Measurements from ENCODE around the gene CLEC4D.
"Not testable (repeated sequence)": the region's sequence is repeated elsewhere in the genome, so short reads cannot be mapped to it uniquely, and the experiment has no call there.

Gene CLEC4D

DNA sequence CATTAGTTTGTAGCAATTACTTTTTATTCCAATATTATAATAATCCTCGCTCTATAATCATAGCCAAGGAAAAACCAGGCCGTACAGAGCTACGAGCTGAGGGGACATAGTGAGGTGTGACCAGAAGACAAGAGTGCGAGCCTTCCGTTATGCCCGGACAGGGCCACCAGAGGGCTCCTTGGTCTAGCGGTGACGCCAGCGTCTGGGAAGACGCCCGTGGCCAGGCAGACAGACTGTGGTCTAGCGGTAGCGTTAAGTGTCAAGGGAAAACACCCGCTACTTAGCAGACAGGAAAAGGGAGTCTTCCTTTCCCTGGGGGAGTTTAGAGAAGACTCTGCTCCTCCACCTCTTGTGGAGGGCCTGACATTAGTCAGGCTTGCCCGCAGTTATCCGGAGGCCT lies 24.5 kb downstream of the CLEC4D start:
- DNase-seq (ENCODE audit: low read depth) = not testable (repeated sequence)

DNA sequence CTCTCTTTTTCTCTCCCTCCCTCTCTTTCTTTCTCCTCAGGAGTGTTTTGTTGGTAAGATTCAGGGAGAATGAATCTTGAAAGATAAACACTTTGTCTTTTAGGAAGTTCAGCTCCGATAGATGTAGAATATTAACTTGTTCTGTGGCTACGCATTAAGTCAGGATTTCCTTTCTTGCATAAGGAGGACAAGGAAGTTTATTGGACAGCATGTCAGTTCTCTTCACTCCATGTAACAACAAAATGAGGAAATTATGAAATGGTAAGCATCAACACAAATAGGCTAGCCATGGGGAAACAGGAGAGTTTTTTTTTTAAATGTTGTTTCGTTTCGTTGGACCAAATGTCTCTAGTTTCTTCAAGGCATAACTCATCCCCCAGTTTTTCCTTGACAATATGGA lies 27.5 kb downstream of the CLEC4D start, which contains the start of gene CLEC4E:
Gene CLEC4E (minus strand): TSS at position 75 of the 400 bp plus-strand sequence. CDS start 108 bp downstream, outside the sequence.
- not testable (repeated sequence) for DNase-seq (ENCODE audit: low read depth)

DNA sequence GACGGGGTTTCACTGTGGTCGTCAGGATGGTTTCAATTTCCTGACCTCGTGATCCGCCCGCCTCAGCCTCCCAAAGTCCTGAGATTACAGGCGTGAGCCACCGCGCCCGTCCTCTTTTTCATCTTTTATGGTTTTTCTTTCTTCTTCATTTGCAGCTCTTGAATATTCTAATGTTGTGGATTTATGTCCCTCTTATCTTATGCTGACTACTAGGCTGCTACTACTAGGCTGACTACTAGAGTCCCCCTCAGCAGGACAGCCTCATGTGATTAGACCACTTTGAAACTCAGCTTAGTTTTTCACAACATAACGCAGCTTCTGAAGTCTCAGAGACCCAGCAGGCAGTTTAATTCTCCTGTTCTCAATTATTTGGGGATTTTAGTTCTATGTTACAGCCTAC lies 28.3 kb downstream of the CLEC4D start:
- no peak for DNase-seq (ENCODE audit: low read depth)

DNA sequence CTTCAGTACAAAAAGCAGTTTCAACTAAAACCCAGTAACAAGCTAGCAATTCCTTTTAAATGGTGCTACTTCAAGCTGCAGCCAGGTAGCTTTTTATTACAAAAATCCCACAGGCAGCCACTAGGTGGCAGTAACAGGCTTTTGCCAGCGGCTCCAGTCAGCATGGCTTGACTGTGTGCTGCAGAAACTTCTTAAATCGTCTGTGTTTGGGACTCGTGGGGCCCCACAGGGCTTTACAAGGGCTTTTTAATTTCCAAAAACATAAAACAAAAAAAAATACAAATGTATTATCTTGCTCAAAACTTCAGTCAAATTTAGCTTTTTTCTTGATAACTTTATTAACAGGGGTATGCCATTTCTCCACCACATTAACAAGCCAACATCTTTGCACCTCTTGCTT lies 31.0 kb downstream of the CLEC4D start:
- peak; percentile 26 for DNase-seq (ENCODE audit: low read depth)

DNA sequence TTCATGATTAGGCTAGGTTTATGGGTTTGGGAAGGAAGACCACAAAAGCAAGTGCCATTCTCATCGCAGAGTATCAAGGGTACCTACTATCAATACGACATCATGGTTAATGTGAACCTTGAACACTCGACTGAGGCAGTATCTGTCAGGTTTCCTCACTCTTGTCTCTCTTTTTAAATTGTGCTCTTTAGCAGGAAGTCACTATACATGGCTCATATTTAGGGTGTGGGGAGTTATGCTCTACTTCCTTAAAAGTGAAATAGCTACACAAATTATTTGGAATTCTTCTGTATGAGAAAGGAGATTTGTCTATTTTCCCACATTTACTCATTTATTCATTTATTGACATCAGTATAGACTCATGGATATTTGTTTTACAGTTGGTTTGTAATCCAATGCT lies 33.3 kb downstream of the CLEC4D start:
- DNase-seq (ENCODE audit: low read depth) = no peak

DNA sequence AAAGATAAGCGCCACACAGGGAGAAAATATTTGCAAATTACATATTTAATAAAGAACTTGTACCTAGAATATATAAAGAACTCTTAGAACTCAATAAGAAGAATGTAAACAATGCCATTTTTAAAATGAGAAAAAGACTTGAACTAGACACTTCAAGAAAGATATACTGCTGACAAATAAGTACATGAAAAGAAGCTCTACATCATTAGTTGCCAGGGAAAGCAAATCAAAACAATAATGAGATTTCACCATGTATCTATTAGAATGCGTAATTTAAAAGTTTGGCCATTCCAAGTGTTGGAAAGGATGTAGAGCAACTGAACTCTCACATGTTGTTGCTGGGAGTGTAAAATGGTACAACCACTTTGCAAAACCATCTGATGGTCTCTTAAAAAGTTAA lies 34.3 kb downstream of the CLEC4D start:
- DNase-seq (ENCODE audit: low read depth) = no peak

DNA sequence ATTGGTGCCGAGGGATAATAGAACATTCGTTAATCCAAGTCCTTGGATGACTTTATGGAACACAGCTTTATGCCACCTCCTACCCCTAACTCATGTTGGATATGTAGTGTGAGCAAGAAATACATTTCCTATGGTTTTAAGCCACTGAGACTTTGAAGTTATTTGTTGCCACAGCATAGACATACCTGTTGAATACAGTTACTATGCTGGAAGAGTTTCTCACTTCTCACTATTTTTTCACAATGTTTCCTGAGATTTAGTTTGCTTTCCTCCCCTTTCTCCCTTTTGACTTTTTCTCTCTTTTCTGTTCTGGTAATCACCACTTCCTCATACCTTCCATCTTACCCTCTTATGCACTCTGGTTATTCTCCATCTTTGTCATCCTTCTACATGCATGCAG lies 34.9 kb downstream of the CLEC4D start:
- DNase-seq (ENCODE audit: low read depth) = no peak

DNA sequence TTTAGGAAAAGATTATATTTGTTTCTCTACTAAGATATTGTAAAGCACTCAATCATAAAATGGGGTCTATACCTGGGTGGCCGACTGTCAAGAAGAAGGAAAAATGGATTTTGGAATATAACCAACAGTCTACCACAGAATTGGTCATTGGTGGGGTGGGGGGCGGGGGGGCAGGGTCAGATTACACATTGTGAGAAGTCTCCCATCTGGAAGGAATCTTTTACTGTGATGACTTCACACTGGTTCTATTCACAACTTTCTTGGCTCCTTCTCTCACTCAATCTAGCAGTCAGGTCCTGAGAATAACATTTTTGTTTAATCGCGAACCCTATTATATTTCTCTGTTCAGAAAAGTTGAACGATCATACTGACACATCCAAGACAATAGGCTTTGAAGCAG lies 36.1 kb downstream of the CLEC4D start:
- no peak for DNase-seq (ENCODE audit: low read depth)

DNA sequence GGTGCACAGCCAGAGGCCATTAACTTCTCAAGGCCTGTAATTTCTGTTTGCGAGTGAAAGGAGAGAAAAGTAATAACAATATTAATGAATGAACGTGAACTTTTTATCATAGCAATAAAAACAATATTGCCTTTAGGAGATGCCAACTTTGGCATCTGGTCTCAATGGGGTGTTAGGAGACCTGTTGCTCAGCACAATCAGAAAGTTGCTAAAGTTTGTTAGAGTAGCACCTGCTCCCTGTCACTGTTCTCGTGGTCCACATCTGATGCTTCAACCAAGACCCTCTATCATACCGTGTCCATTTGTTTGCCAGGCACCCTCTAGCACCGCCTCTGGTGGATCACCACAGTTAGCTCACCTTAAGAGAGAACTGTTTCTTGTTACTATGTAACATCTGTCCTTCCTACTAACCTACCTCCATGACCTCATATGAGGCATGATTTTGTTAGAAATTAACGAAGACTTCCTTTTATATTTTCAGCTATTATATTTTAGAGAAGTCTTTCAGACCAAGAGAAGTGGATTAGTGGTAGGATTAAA lies 39.9 kb downstream of the CLEC4D start:
- no peak for DNase-seq (ENCODE audit: low read depth)

DNA sequence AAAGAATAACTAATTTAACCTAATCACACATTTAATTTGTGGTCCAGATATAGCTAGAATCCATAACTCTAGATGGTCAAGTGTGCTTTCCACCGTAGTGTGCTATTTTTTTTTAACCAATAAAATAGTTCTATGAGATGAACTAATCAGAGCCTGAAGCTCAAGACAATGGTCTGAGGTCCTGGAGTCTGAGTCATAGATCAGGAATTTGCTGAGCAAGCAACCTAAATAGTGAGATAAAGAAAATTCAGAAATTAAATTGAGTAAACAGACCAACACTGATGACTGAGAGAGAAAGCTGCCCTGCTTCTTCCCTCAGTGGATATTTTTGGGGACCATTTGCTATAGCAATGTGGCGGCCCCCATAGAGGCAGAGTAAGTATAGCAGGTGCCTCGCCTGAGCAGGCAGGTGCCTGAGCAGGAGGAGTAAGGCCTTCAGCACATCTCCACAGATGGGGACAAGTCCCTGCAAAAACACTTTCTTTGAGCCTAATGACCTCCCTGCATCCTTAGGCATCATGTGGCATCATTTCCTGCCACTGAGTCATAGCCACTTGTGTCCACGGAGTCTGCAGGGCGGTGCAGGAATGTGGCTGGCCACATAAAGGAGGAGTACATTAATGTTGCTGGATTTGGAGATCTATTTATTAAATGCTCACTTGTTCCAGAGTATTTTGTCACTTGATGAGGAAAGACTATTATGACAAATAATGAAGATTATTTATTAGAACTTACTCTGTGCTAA lies 41.3 kb downstream of the CLEC4D start:
- no peak for DNase-seq (ENCODE audit: low read depth)

DNA sequence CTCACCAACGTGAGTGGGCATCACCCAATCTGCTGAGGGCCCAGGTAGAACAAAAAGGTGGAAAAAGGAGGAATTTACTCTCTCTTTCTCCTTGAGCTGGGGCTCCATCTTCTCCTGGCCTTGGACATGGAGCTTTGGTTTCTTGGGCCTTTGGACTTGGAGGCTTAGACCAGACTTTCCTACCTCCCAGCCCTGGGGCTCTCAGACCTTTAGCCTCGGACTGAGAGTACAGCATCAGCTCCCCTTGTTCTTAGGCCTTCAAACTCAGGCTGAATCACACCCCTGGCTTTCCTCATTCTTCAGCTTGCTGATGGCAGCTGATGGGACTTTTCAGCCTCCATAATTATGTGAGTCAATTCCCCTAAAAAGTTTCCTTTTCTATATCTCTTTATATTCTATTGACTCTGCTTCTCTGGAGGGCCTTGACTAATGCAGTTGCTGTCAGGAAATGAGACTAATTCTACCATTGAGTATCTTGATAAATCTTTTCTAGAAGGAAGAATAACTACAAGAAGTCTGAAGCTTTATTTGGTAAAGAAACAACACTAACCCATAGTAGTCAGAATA lies 43.3 kb downstream of the CLEC4D start:
- DNase-seq (ENCODE audit: low read depth) = no peak

DNA sequence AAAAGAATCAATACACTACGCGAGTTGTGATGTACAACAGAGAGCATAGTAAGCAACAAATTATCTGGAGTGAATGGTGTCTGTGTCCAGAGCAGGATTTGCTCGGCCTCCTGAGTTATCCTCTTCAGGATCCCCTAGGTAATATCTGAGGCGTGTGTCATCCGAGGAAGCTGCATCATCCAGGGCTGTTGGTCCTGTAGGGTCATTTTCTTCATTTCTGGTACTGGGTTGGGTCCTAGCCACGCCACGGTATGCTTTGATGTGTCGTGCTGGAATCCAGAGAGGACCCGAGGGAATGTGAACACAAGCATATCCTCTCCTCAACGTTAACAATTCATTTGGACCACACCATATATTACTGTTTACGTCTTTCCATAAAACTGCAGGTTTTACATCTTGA lies 46.4 kb downstream of the CLEC4D start:
- no peak for DNase-seq (ENCODE audit: low read depth)

DNA sequence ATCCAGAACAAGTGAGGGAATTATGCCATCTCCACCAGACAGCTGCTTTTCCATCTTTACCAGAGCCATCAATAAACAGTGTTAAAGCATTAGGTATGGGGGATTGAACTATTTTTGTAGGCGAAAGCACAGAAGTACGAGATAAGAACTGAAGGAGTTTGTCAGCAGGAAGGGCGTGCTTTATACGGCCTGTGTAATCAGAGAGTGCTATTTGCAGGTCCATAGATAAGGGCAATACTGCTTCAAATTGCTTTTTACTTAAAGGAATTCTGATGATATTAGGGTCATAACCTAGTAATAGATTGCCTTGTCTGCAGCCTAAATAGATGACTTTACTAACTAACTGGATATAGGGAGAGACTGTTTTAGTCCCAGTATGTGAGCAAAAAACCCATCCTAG lies 47.7 kb downstream of the CLEC4D start:
- DNase-seq (ENCODE audit: low read depth) = no peak

DNA sequence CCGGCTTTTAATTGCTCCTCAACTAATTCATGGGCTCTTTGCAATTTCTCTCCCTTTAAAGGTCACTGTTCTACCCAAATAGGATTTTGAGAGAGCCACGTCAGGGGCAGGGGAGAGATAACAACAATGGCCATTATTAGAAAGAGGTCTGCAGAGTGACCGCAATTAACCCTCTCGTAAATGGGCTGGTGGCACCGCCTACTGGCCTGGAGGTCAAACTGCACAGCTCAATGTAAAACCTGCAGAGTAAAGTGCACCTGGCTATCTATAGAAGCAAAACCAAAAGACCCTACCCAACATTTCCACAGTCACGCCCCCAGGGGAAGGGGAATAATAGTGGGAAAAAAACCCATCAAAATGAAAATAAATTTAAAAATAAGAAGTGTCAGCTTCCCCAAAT lies 49.0 kb downstream of the CLEC4D start:
- no peak for DNase-seq (ENCODE audit: low read depth)

DNA sequence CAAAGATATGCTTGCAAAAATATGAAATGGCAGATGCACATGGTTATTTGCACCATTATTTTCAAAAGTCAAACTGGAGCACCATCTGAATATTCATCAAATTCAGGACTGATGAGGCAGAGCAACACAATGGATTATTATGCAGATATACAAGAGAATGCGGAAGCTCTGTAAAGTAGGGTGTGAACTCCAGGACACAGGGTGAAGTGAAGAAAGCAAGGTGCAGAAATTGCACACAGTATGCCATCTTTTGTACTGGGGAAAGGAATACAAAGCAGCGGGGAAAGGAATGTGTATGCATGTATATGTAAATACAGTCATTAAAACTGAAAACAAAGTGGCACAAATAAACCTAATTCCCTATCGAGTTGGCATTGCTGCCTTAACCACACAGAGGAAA lies 50.1 kb downstream of the CLEC4D start:
- no peak for DNase-seq (ENCODE audit: low read depth)

DNA sequence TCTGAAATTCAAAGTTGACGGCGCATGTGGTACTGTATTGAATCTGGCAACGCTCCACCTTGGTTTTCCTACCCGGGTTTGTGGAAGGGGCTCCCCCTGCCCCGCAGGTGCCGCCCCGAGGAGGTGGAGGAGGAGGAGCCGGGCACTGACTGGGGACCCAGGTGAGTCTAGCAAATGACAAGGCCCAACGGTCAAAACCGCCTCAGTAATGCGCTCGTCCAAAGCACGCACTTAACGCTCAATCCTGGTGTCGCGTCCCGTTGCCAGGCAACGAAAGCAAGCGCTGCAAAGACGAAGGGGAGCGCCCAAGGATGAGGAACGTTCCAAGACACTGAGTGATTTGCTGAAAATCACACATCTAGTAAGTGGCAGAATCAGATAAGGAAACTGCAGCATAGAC lies 51.4 kb downstream of the CLEC4D start:
- DNase-seq (ENCODE audit: low read depth) = no peak

DNA sequence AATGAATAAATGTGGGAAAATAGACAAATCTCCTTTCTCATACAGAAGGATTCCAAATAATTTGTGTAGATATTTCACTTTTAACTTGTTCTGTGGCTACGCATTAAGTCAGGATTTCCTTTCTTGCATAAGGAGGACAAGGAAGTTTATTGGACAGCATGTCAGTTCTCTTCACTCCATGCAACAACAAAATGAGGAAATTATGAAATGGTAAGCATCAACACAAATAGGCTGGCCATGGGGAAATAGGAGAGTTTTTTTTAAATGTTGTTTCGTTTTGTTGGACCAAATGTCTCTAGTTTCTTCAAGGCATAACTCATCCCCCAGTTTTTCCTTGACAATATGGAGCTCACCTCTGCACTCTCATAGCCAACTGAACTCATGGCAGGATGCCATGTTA lies 52.7 kb downstream of the CLEC4D start:
- DNase-seq (ENCODE audit: low read depth) = not testable (repeated sequence)

DNA sequence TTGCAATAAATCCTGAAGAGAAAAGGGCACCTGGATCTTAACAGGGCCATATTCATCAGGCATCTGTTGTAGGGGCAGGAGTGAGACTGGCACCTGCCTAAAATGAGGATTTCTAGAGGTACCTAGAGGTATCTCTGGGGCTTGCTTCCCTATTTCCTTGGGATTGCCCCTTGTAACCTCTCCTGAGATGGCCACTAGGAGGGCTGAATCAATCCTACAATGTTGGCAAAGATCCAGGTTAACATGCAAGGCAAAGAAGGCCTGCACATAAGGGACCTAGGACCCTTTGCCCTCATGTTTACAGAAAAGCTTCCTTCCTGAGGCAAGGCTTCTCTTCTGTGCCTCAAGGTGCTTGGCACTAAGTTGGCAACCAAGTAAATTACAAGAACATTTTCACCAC lies 53.2 kb downstream of the CLEC4D start:
- no peak for DNase-seq (ENCODE audit: low read depth)

All from T-helper 22 cell (primary cell).